Hepatocyte (in vitro differentiated cells): Measurements from ENCODE around the gene FNIP2.

Experiments
- EZH2 ChIP-seq: fragments of 200-600 bp; sonication (generic); IDR thresholded peaks from 2 replicates; pipeline ENCODE4 v1.6.1; 2016; ENCODE audit warnings: antibody characterized with exemption, mild to moderate bottlenecking, borderline replicate concordance
- TF ChIP-seq, protein P1 (sequence below): fragments of 200-600 bp; sonication (generic); IDR thresholded peaks from 2 replicates; pipeline ENCODE4 v1.5.1; 2016; ENCODE audit warnings: antibody characterized with exemption, mild to moderate bottlenecking; ENCODE audit not compliant: poor library complexity

DNA sequence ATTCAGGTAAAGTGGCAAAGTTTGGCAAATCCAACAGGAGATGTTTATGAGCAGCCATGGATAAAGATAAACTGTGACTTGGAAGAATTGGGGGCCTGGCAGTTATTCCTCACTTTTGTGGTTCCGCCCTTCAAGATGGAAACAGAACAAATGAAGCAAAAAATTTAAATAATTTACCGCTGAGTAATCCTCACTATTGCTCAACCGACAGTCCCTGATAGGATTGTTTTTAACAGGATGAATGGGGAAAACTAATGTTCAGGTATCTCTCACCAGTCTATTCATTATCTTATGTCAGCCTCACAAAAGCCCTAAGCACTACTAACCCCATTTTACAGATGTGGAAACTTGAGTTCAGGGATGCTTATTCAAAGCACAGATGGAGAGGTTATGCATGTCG, 90.8 kb downstream of the FNIP2 start:
- TF ChIP-seq, protein P1, sequence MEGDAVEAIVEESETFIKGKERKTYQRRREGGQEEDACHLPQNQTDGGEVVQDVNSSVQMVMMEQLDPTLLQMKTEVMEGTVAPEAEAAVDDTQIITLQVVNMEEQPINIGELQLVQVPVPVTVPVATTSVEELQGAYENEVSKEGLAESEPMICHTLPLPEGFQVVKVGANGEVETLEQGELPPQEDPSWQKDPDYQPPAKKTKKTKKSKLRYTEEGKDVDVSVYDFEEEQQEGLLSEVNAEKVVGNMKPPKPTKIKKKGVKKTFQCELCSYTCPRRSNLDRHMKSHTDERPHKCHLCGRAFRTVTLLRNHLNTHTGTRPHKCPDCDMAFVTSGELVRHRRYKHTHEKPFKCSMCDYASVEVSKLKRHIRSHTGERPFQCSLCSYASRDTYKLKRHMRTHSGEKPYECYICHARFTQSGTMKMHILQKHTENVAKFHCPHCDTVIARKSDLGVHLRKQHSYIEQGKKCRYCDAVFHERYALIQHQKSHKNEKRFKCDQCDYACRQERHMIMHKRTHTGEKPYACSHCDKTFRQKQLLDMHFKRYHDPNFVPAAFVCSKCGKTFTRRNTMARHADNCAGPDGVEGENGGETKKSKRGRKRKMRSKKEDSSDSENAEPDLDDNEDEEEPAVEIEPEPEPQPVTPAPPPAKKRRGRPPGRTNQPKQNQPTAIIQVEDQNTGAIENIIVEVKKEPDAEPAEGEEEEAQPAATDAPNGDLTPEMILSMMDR, result no peak
- no peak for TF ChIP-seq EZH2
